Right ventricle myocardium superior (tissue), 1 donor: Measurements from ENCODE around the gene POLR1E. TPM values are rescaled to one million over a fixed set of nuclear protein-coding genes. Genes with fewer than 3 reads are reported as not detected.
"Not testable (repeated sequence)": the region's sequence is repeated elsewhere in the genome, so short reads cannot be mapped to it uniquely, and the experiment has no call there.

Source experiments
- ATAC-seq: fragments of 200-7000 bp; cut with Tn5 transposase; one replicate; pipeline ENCODE4 v1.9.1; 2020; ENCODE audit warnings: mild to moderate bottlenecking; ENCODE audit not compliant: poor library complexity
- DNase-seq: peaks from one replicate; pipeline ENCODE4 v3.0.0-alpha.2; 2020
- intact Hi-C: fragments of 100-400 bp; cut with DNase I; formaldehyde crosslinking; loops from one replicate; pipeline ENCODE4 v1.11.2; 2022
- total RNA-seq: library from RNA; stranded (reverse); fragmentation: NEBNext Ultra II Directional; extraction: Animal tissue kit (Norgen Biotek cat#: 25700); gene quantifications from one replicate; pipeline ENCODE4 v1.2.1, GENCODE V29; 2021
- donor health status: DM: no; HTN: yes; CAD: no; lungs with severe emphysema.

POLR1E gene
- total RNA-seq, 1 donor from 2014 or later: 10.2 TPM

DNA sequence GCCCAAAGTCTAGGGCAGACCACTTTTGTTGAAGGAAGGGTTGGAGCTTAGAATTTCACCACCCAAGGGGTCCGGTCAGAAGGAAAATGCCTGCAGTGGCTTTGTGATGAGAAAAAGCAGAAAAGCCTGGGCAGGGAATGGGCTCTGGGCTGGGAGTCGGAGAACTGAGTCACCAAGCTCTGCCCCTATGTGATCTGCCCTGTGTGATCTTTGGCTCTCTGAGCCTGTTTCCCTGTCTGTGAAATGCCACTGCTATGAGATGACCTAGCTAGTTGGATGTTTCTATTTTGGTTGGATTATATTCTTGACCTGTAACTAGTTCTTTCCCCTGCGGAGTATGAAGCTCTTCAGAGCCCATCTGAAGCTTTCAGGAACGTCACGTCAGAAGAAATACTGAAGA is 9.8 kb downstream of the POLR1E start:
- intact Hi-C loops: no loop called here
- no peak for ATAC-seq

GRCh38 chr9:37496020-37496419 is 10.3 kb downstream of the POLR1E start:
- intact Hi-C loops: no loop called here
- no peak for ATAC-seq
- DNase-seq: no peak

More for the DNA sequence above, 9.8 kb downstream of the POLR1E start:
- no peak for DNase-seq

DNA sequence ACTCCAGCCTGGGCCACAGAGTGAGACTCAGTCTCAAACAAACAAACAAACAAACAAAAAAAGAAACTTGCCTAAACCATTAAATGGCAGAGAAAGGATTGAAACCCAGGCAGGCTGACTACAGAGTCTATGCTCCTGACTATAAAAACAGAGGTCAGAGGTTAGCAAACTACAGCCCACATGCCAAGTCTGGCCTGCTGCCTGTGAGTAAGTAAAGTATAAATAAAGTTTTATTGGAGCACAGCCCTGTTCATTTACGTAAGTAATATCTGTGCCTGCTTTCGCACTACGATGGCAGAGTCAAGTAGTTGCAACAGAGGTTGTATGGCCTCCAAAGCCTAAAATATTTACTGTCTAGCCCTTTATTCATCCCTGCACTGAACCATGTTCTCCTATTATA is 11.6 kb downstream of the POLR1E start:
- no peak for ATAC-seq
- intact Hi-C loops: no loop called here
- DNase-seq: no peak

DNA sequence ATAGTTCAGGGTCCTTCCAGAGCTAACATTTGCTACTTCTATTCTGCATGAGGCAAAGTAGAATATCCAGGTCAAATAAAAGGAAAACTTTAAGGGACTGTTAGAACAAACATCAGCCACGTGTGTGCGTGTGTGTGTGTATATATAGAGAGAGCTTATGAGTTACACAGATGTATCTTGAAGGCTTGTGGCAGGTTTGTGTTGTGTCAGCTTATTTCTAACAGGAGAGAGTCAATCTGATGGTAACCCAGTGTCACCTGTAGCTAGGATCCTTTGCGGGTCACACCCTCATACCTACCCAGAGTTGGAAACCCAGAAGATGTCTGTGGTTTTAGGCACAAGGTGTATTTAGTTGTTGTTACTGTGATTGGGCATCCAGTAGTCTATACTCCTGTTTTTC is 12.7 kb downstream of the POLR1E start:
- no peak for ATAC-seq
- intact Hi-C loops: no loop called here
- no peak for DNase-seq

- no peak for ATAC-seq
- no peak for DNase-seq
- intact Hi-C loops: no loop called here
Measured at GRCh38 chr9:37499297-37499696, 13.5 kb downstream of the POLR1E start.

DNA sequence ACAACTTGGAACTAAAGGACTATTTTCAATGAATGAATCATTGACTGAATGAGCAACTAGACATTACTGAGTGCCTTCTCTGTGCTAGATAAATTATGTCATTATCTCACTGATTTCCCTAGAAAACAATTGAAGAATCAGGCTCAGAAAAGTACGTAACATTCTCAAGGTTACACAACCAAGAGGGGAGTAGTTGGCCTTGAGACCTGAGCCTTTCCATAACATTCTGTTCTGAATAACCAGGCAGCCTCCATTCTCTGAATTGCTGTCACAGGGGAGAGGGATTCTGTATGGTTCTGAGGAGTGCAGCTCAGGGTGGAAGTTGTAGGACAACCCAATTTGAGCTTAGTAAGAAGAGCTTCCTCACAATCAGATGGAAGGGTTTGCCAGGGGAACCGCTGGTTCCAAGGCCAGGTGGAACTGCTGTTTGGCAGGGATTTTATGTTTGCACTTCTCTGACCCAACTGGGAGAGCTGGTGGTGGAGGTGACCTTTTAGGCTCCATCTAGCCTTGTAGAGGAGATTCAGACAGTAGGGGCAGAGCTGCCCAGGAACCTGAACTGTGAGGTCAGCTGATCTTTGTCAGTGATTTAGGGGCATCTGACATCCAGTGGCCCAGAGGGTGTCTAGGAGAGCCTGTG is 16.3 kb downstream of the POLR1E start:
- intact Hi-C loops: no loop called here
- no peak for DNase-seq
- no peak for ATAC-seq

DNA sequence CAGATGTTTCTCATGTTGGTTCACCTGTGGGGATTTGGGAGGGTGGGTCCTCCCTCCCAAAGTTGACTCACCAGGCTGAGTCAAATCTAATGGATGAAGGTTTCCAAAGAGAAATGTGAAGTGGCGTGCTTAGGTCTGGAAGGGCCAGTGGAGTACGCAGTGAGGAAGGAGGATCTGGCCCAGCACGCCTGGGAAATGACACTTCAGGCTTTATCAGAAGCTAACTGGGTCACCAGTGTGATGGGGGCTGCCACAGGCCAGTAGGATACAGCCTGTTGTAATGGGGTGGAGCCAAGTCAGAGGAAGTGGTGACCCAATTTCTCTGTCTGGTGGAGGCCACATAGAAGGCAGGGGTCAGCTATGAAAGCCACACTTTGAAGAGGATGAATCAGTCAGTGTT is 18.0 kb downstream of the POLR1E start:
- intact Hi-C loops: no loop called here
- ATAC-seq (peak; percentile 34), DNase-seq (no peak)

DNA sequence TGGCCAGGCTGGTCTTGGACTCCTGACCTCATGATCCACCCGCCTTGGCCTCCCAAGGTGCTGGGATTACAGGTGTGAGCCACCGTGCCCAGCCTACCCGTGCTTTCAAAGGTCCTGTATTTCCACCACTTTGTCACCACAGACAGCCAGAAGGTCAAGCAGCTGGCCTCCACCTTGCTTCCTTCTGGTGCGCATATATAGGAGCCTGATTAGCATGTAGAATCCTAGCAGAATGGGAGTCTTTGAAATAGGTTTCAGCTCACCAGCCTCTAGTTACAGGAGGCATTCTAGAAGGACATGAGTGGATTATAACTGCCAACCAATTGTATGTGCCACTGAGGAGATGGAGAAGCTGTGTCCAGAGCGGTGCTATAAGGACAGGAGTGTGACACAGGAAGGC is 18.9 kb downstream of the POLR1E start:
- intact Hi-C loops: no loop called here
- DNase-seq (no peak), ATAC-seq (no peak)

DNA sequence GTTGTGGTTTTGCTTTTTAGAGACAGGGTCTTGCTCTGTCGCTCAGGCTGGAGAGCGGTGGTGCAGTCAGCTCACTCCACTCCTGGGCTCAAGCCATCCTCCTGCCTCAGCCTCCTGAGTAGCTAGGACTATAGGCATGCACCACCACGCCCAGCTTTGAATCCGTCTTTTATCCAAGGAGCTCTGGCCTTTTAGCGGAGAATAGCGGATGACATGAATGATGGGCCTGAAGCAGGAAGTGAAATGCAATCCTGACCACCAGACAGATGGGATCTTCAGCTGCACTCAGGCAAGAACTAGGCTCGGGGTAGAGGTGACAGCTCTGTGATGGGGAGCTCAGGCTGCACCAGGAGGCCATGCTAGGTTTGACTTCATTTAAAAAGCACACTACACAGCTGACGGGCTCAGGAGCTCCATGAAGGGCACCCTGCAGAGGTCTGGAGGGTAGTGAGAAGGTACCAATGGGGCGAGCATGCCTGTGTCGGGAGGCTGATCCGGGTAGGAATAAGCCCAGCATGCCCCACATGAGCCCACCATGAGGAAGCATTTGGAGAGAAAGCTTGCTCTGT is 21.9 kb downstream of the POLR1E start:
- intact Hi-C loops: no loop called here
- ATAC-seq (no peak), DNase-seq (no peak)

GRCh38 chr9:37508135-37508833 is 22.5 kb downstream of the POLR1E start:
- intact Hi-C loops: no loop called here
- ATAC-seq: no peak

DNA sequence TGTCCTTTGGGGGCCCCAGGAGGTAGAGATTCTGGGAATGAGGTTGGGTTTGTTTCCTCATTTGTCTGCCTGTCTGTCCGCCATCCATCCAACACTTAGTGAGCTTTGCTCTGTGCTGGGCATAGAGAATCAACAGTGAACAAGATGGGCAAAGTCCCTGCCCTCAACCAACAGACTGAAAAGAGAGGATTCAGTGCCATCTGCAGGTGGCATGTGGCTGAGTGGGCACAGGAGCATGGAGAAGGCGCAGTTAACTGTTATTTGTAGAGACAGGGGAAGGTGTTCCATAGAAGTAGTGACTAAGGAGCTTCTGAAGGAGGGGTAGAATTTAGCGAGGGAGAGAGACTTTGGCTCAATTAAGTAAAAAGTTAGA is 23.1 kb downstream of the POLR1E start:
- ATAC-seq (no peak), DNase-seq (no peak)
- intact Hi-C loops: no loop called here

More at GRCh38 chr9:37508135-37508833, 22.5 kb downstream of the POLR1E start:
- DNase-seq: no peak

GRCh38 chr9:37509536-37509935 is 23.8 kb downstream of the POLR1E start:
- DNase-seq: no peak
- ATAC-seq: no peak
- intact Hi-C loops: no loop called here

- ATAC-seq, DNase-seq, intact Hi-C loops: not testable (repeated sequence)
Measured at GRCh38 chr9:37510053-37510452, 24.3 kb downstream of the POLR1E start.

GRCh38 chr9:37511016-37512010 is 25.6 kb downstream of the POLR1E start:
- DNase-seq: no peak
- no peak for ATAC-seq
- intact Hi-C loops: no loop called here

- no peak for DNase-seq
- intact Hi-C loops: no loop called here
- ATAC-seq: no peak
Measured at GRCh38 chr9:37512437-37512836, 26.7 kb downstream of the POLR1E start.

DNA sequence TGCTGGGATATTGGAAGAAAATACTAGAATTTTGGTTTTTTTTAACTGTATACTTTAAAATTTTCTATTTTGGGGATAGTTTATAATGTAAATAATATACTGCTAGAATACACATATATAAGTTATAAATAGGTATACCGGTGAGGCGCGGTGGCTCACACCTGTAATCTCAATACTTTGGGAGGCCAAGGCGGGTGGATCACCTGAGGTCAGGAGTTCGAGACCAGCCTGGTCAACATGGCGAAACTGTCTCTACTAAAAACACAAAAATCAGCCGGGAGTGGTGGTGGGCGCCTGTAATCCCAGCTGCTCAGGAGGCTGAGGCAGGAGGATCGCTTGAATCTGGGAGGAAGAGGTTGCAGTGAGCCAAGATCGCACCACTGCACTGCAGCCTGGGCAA is 28.7 kb downstream of the POLR1E start:
- ATAC-seq, DNase-seq, intact Hi-C loops: not testable (repeated sequence)

DNA sequence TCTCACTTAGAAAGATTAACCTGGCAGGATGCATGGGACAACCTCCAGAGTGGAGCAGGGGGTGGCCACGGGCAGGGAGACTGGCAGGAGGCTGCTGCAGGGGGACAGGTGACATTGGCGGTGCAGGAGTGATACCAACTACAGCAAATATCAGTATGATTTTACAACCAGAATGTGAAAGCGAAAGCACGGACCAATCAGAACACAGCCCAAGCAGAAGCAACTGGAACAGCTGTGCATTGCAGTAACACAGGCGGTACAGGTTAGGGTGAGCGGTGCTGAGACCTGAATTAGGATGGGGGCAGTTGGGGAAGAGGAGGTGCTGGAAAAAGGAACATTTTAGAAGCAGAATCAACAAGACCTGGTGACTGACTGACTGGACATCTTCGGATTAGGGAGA is 29.3 kb downstream of the POLR1E start:
- ATAC-seq (no peak), DNase-seq (no peak)
- intact Hi-C loops: no loop called here

- DNase-seq: no peak
- intact Hi-C loops: no loop called here
- no peak for ATAC-seq
Measured at GRCh38 chr9:37515620-37516258, 30.0 kb downstream of the POLR1E start.

DNA sequence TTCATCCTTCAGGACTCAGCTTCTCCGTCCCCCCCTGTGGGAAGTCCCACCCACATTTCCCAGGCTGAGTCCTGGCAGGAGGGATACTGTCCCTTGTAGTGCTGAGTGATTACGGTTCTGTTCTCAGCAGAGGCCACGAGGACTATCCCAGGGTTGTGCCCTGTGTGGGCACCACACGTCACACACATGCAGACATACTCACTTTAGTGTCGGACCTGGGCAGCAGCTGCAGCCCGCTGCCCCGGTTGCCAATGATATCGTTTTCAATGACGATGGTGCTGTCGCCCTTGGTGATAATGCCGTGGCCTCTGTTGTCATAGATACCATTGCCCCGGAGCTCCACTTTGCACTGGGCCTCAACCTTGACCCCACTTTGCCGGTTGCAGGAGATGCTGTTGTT is 32.2 kb downstream of the POLR1E start:
- intact Hi-C loops: no loop called here
- DNase-seq (no peak), ATAC-seq (no peak)
